ENCODE measurements around the gene DISP2. TPM values are rescaled to one million over a fixed set of nuclear protein-coding genes. Genes with fewer than 3 reads are reported as not detected.

The DISP2 gene
- total RNA-seq, 4 donors from 2014 or later, result 8.6 to 12.9 (median 10.9) TPM

DNA sequence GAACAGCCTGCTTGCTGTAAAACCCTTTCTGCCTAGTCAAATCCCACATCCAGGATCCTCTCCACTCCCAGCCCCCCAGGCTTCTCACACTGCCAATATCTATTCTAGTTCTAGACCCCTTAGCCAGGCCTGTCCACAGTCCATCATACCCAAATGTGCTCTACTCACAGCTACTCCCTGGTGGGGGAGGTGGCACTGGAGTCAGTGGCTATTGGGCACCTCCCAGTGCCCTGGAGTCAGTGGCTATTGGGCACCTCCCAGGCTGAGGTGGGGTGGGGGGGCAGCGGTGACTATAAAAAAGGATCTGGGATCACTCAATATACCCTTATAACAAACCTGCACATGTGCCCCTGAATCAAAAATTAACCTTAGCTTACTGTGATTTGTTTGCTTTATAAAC lies 773 bp upstream of the DISP2 start:
- intact Hi-C loops (cut with DNase I; ENCODE audit: low total_unique reads), result no loop called here
- in situ Hi-C loops (cut with MboI; ENCODE audit: low pct_ligation_motif_present in 1 of 4, low pct_unique_long_range_greater_than_20kb in 1 of 4, low sequenced_read_pairs in 3 of 4), result no loop called here
- 14 to 47% methylated on average over 1 of the region's 1 CpG for WGBS, 2 donors (ENCODE audit: low coverage in 1 of 2)
- Histone ChIP-seq H3K4me1 (peaks cover 18 to 47% (median 30%) of the 10 kb centered on the region in 4 donors), H3K27me3 (no peaks in the 10 kb centered on the region), H3K36me3 (peaks cover 0 to 5% (median 0%) of the 10 kb centered on the region in 4 donors), H3K9me3 (no peaks in the 10 kb centered on the region), H3K4me3 (peak overlapping the region in 1 of 4 donors; percentile 35), H3K27ac (peak overlapping the region; percentile 78 to 98 (median 87))
- peak; percentile 48 for DNase-seq
- TF ChIP-seq POLR2AphosphoS5 (IDR thresholded peaks at IDR 0.05) (no peak), POLR2A (IDR thresholded peaks at IDR 0.05) (no peak), EP300 (IDR thresholded peaks at IDR 0.05; ENCODE audit: low read depth) (no peak)
- TF ChIP-seq, protein P1, sequence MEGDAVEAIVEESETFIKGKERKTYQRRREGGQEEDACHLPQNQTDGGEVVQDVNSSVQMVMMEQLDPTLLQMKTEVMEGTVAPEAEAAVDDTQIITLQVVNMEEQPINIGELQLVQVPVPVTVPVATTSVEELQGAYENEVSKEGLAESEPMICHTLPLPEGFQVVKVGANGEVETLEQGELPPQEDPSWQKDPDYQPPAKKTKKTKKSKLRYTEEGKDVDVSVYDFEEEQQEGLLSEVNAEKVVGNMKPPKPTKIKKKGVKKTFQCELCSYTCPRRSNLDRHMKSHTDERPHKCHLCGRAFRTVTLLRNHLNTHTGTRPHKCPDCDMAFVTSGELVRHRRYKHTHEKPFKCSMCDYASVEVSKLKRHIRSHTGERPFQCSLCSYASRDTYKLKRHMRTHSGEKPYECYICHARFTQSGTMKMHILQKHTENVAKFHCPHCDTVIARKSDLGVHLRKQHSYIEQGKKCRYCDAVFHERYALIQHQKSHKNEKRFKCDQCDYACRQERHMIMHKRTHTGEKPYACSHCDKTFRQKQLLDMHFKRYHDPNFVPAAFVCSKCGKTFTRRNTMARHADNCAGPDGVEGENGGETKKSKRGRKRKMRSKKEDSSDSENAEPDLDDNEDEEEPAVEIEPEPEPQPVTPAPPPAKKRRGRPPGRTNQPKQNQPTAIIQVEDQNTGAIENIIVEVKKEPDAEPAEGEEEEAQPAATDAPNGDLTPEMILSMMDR (IDR thresholded peaks at IDR 0.05), result no peak

DNA sequence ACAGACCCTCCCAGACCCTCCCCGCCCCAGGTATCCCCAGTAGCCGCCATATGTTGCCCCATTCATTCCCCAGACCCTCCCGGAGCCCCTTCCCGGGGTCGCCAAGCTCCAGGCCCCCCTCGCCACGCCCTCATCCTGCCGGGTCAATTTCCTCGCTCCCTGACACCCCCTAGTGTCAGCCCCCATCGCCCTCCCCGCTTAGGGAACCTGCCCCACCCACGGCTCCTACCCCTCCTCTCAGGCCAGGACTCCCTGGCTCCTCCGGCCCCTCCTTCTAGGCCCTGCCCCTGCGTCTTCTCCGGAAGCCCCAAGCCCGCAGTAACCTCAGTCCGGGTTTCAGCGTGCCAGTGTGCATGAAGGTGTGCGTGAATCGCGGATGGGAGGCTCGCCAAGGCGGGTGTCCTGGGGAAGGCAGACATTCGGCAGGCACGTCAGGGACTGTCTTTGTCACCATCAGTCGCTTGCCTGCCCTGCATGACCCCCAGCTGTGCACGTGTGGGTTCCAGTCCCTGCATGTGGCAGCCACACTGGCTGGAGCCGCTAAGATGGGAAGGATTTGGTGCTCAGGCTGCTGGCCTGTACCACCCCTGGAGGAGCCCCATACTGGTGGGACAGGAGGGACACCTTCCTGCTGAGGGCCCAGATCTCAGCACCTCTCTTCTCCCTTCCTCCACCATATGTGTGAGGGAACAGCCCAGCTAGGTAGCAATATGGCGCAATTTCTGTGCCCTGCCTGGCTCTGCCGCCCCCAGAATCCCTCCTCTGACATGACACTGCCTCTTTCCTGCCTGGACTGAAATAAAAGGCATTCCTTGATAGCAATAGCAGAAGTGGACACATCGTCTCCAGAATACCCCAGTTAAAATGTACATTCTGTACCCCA lies 693 bp downstream of the DISP2 start:
- H3K4me1 ChIP-seq, result peaks cover 18 to 47% (median 29%) of the 10 kb centered on the region in 4 donors
- in situ Hi-C loops (cut with MboI; ENCODE audit: low pct_ligation_motif_present in 1 of 4, low pct_unique_long_range_greater_than_20kb in 1 of 4, low sequenced_read_pairs in 3 of 4), result no loop called here
- H3K27ac ChIP-seq, result peak overlapping the region in 1 of 4 donors; percentile 32
- H3K9me3 ChIP-seq, result no peaks in the 10 kb centered on the region
- H3K4me3 ChIP-seq, result peak overlapping the region; percentile 18 to 57 (median 32)
- TF ChIP-seq POLR2A (IDR thresholded peaks at IDR 0.05), result no peak
- TF ChIP-seq POLR2AphosphoS5 (IDR thresholded peaks at IDR 0.05), result peak in 1 of 3 donors; percentile 20
- TF ChIP-seq, protein P1 (IDR thresholded peaks at IDR 0.05), result peak in 1 of 5 experiments; percentile 8
- no peak for TF ChIP-seq EP300 (IDR thresholded peaks at IDR 0.05; ENCODE audit: low read depth)
- WGBS, 2 donors (ENCODE audit: low coverage in 1 of 2), result 19 to 100% methylated on average over 1 to 18 of the region's 31 CpGs
- intact Hi-C loops (cut with DNase I; ENCODE audit: low total_unique reads), result loop anchor here (1.0 kb wide), 1 partner anchor 37 kb away; no protein-coding TSS in a partner anchor
- H3K36me3 ChIP-seq, result peaks cover 0 to 5% (median 0%) of the 10 kb centered on the region in 4 donors
- no peaks in the 10 kb centered on the region for H3K27me3 ChIP-seq
- peak; percentile 38 for DNase-seq

GRCh38 chr15:40360015-40360414 lies 2.0 kb downstream of the DISP2 start:
- Histone ChIP-seq H3K36me3 (peaks cover 0 to 3% (median 0%) of the 10 kb centered on the region in 4 donors), H3K27ac (no peak overlapping the region), H3K4me1 (peaks cover 11 to 34% (median 17%) of the 10 kb centered on the region in 4 donors), H3K4me3 (no peak overlapping the region), H3K9me3 (no peaks in the 10 kb centered on the region), H3K27me3 (no peaks in the 10 kb centered on the region)
- no peak for DNase-seq
- 93 to 100% methylated on average over 1 to 4 of the region's 4 CpGs for WGBS, 2 donors (ENCODE audit: low coverage in 1 of 2)
- in situ Hi-C loops (cut with MboI; ENCODE audit: low pct_ligation_motif_present in 1 of 4, low pct_unique_long_range_greater_than_20kb in 1 of 4, low sequenced_read_pairs in 3 of 4) (loop anchor here in 1 of 4 donors (10.0 kb wide), 1 partner anchor 65 kb away; no protein-coding TSS in a partner anchor), intact Hi-C loops (cut with DNase I; ENCODE audit: low total_unique reads) (no loop called here)
- no peak for TF ChIP-seq POLR2A (IDR thresholded peaks at IDR 0.05)
- TF ChIP-seq, protein P1 (IDR thresholded peaks at IDR 0.05), result no peak
- no peak for TF ChIP-seq POLR2AphosphoS5 (IDR thresholded peaks at IDR 0.05)
- no peak for TF ChIP-seq EP300 (IDR thresholded peaks at IDR 0.05; ENCODE audit: low read depth)

GRCh38 chr15:40361640-40362039 lies 3.6 kb downstream of the DISP2 start:
- in situ Hi-C loops (cut with MboI; ENCODE audit: low pct_ligation_motif_present in 1 of 4, low pct_unique_long_range_greater_than_20kb in 1 of 4, low sequenced_read_pairs in 3 of 4), result loop anchor here in 1 of 4 donors (10.0 kb wide), 1 partner anchor 63 kb away; no protein-coding TSS in a partner anchor
- intact Hi-C loops (cut with DNase I; ENCODE audit: low total_unique reads), result no loop called here

More at GRCh38 chr15:40361640-40362039, 3.6 kb downstream of the DISP2 start:
- H3K9me3 ChIP-seq, result no peaks in the 10 kb centered on the region
- H3K27me3 ChIP-seq, result no peaks in the 10 kb centered on the region
- TF ChIP-seq, protein P1 (IDR thresholded peaks at IDR 0.05), result no peak
- TF ChIP-seq POLR2AphosphoS5 (IDR thresholded peaks at IDR 0.05) (no peak), EP300 (IDR thresholded peaks at IDR 0.05; ENCODE audit: low read depth) (no peak), POLR2A (IDR thresholded peaks at IDR 0.05) (no peak)
- DNase-seq, result no peak
- H3K36me3 ChIP-seq, result no peaks in the 10 kb centered on the region
- WGBS, 2 donors (ENCODE audit: low coverage in 1 of 2), result 94% methylated on average over 2 of the region's 2 CpGs; no CpG with 5 or more reads in 1 of the 2 donors
- H3K4me3 ChIP-seq, result no peak overlapping the region
- peaks cover 12 to 21% (median 14%) of the 10 kb centered on the region in 4 donors for H3K4me1 ChIP-seq
- no peak overlapping the region for H3K27ac ChIP-seq
